Measurements from ENCODE around the gene SPATA6L.
"Not testable (repeated sequence)": the region's sequence is repeated elsewhere in the genome, so short reads cannot be mapped to it uniquely, and the experiment has no call there.

The SPATA6L gene

DNA sequence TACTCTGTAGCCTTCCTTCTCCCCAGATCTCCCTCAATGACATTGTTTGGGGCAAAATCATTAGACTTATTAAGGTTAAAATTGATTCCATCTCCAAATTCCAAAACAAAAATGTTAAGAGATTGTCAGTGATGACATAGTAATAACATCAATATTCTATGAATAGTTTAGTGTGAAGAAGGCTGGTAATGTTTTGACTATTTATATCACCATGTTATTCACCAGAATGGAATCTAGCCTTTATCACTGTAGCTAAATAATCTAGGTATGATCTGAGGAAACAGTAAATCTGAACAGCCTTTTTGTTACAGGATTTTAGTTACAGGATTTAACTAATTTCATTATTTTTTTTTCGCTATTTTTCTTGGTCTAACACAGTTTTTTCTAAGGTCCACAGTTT is 5.1 kb downstream of the SPATA6L start:
- DNase-seq (ENCODE audit: low read depth), result no peak

DNA sequence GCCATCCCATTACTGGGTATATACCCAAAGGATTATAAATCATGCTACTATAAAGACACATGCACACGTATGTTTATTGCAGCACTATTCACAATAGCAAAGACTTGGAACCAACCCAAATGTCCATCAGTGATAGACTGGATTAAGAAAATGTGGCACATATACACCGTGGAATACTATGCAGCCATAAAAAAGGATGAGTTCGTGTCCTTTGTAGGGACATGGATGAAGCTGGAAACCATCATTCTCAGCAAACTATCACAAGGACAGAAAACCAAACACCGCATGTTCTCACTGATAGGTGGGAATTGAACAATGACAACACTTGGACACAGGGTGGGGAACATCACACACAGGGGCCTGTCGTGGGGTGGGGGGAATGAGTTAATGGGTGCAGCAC is 5.6 kb downstream of the SPATA6L start:
- not testable (repeated sequence) for DNase-seq (ENCODE audit: low read depth); H3K4me3 ChIP-seq (ENCODE audit: low read length)

More for the DNA sequence above, 5.1 kb downstream of the SPATA6L start:
- no peak overlapping the region for H3K4me3 ChIP-seq (ENCODE audit: low read length)
- TF ChIP-seq, protein P1, sequence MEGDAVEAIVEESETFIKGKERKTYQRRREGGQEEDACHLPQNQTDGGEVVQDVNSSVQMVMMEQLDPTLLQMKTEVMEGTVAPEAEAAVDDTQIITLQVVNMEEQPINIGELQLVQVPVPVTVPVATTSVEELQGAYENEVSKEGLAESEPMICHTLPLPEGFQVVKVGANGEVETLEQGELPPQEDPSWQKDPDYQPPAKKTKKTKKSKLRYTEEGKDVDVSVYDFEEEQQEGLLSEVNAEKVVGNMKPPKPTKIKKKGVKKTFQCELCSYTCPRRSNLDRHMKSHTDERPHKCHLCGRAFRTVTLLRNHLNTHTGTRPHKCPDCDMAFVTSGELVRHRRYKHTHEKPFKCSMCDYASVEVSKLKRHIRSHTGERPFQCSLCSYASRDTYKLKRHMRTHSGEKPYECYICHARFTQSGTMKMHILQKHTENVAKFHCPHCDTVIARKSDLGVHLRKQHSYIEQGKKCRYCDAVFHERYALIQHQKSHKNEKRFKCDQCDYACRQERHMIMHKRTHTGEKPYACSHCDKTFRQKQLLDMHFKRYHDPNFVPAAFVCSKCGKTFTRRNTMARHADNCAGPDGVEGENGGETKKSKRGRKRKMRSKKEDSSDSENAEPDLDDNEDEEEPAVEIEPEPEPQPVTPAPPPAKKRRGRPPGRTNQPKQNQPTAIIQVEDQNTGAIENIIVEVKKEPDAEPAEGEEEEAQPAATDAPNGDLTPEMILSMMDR (conservative IDR thresholded peaks at IDR 0.05; ENCODE audit: low read depth, low read length), result no peak

DNA sequence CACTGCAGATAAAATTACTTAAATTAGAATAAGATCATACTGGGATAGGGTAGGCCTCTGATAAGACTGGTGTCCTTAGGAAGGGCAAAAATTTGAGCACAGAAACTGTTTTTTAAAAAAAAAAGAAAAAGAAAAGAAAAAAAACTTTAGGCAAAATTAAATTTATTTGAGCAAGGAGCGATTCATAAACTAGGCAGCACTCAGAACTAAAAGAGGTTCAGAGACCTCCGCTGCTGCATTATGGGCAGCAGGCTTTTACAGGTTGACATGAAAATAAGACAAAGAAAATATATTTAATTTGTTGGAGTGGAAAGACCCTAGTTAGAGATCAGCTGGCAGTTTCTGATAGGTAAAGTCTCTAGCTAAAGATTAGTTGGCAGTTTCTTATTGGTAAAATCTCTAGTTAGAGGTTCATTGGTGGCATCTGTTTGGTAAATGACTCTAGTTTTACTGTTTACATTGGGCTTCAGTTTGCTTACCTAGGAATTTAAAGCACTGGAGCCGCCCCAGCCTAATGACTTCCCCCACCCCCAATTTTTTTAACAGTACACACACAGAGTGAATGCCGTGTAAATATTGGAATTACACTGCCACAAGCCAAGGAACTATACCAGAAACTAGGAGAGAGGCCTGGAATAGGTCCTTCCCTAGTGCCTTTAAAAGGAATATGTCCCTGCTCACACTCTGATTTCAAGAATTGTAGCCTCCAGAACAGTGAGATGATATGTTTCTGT is 8.7 kb downstream of the SPATA6L start:
- no peak overlapping the region for H3K4me3 ChIP-seq (ENCODE audit: low read length)
- DNase-seq (ENCODE audit: low read depth), result no peak
- TF ChIP-seq, protein P1 (conservative IDR thresholded peaks at IDR 0.05; ENCODE audit: low read depth, low read length), result no peak

DNA sequence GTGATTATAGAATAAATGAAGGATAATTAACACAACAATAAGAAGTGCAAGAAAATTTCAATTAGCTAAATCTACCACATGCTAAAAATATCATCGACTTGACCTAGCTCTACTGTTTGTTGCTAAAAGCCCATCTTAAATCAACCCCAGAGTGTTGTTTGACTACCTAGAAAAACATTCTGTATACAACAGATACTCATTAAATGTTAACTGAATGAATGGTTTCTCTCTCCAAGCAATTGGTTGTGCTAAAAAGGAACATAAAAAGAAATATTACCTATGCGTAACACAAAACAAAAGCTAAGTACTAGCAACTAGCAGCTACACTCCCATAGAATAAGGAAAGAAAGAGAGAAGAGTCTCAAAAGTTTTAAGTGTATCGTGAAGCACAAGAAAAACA is 9.7 kb downstream of the SPATA6L start:
- TF ChIP-seq, protein P1 (conservative IDR thresholded peaks at IDR 0.05; ENCODE audit: low read depth, low read length), result no peak
- DNase-seq (ENCODE audit: low read depth), result no peak
- H3K4me3 ChIP-seq (ENCODE audit: low read length), result no peak overlapping the region

DNA sequence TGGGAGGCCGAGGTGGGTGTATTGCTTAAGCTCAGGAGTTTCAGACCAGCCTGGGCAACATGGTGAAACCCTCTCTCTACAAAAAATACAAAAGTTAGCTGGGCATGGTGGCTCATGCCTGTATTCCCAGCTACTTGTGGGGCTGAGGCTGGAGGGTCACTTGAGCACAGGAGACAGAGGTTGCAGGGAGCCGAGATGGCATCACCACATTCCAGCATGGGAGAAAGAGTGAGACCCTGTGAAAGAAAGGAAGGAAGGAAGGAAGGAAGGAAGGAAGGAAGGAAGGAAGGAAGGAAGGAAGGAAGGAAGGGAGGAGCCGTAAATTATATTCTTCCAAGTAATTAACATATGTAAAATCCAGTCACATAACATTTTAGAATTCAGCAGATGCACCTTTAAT is 10.1 kb downstream of the SPATA6L start:
- DNase-seq (ENCODE audit: low read depth); H3K4me3 ChIP-seq (ENCODE audit: low read length): not testable (repeated sequence)

DNA sequence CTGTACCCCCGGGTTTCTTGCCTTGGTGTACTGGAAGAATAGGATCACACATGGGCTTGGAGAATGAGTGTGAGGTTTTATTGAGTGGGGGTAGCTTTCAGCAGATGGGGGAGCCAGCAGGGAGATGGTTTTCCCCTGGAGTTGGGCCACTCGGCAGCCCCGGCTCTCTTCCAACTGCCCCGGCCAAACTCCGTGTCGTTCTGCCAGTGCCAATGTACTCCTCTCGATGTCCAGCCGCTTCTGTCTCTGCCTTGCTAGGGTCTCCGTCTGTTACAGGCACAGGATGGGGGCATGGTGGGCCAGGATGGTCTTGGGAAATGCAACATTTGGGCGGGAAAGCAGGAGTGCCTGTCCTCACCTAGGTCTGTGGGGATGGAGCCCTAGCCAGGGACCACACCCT is 11.7 kb downstream of the SPATA6L start:
- TF ChIP-seq, protein P1 (conservative IDR thresholded peaks at IDR 0.05; ENCODE audit: low read depth, low read length), result no peak
- DNase-seq (ENCODE audit: low read depth), result no peak
- no peak overlapping the region for H3K4me3 ChIP-seq (ENCODE audit: low read length)

DNA sequence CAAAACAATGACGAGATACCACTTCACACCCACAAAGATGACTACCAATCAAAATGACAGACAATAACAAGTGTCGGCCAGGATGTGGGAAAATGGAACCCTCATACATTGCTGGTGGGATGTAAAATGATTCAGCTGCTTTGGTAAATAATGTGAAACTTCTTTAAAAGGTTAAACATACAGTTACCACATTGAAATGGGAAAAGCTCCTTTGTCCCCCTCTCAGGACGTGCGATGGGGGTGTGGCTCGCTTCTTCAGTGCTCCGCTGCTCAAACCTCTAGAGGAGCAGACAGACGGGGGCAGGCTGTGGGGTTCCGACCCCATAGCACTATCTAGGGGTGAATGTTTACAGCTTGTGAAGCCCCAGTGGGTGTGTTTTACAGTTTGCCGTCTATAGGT is 12.2 kb downstream of the SPATA6L start:
- DNase-seq (ENCODE audit: low read depth), result no peak
- TF ChIP-seq, protein P1 (conservative IDR thresholded peaks at IDR 0.05; ENCODE audit: low read depth, low read length), result no peak
- no peak overlapping the region for H3K4me3 ChIP-seq (ENCODE audit: low read length)

DNA sequence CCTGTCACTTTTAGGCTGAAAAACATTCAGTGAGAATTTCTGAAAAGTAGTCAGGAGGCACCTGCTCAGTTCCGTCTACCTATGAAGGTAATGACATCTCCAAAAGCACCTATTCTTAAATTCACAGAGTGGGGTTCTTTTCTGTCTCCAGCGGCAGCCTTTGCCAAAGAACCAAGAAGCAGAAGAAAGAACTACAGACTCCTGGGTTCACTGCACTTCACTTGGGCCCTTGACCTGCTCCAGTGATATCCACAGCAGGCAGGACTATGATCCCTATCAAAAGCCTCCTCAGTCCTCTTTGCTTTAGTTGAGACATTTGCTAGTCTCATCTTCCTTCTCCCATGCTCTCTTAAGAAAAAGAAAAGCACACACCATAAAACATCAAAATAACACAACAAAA is 23.9 kb downstream of the SPATA6L start:
- no peak for DNase-seq (ENCODE audit: low read depth)
- TF ChIP-seq, protein P1 (conservative IDR thresholded peaks at IDR 0.05; ENCODE audit: low read depth, low read length), result no peak
- H3K4me3 ChIP-seq (ENCODE audit: low read length), result no peak overlapping the region
